Fibroblast of mammary gland (primary cell): ENCODE measurements around the gene BRSK2.

Experiments
- DNase-seq: peaks from one replicate; pipeline ENCODE4 v3.0.0-alpha.2; 2010; ENCODE audit warnings: low read depth
- H3K4me3 ChIP-seq: 2 replicates; pipeline ENCODE4 v1.5.1; 2011; ENCODE audit warnings: low read depth, mild to moderate bottlenecking, low read length, moderate library complexity; ENCODE audit not compliant: control insufficient read depth
- CTCF ChIP-seq: conservative IDR thresholded peaks from 2 replicates; pipeline ENCODE4 v1.5.1; 2011; ENCODE audit warnings: low read depth, low read length, inconsistent platforms; ENCODE audit not compliant: control insufficient read depth, insufficient read depth

BRSK2 gene

GRCh38 chr11:1350086-1350725 is 39.5 kb upstream of the BRSK2 start:
- no peak for TF ChIP-seq CTCF
- no peak for DNase-seq

GRCh38 chr11:1351278-1351937 is 38.3 kb upstream of the BRSK2 start:
- no peak for DNase-seq
- no peak overlapping the region for H3K4me3 ChIP-seq
- no peak for TF ChIP-seq CTCF

More at GRCh38 chr11:1350086-1350725, 39.5 kb upstream of the BRSK2 start:
- no peak overlapping the region for H3K4me3 ChIP-seq

- DNase-seq, result no peak
- no peak overlapping the region for H3K4me3 ChIP-seq
- no peak for TF ChIP-seq CTCF
These were observed 36.9 kb upstream of the BRSK2 start for GRCh38 chr11:1352696-1353382.

- no peak overlapping the region for H3K4me3 ChIP-seq
- no peak for DNase-seq
- TF ChIP-seq CTCF, result no peak
These were observed 36.2 kb upstream of the BRSK2 start for GRCh38 chr11:1353383-1354124.

GRCh38 chr11:1354125-1354938 is 35.4 kb upstream of the BRSK2 start:
- H3K4me3 ChIP-seq, result no peak overlapping the region
- no peak for DNase-seq
- TF ChIP-seq CTCF, result no peak

GRCh38 chr11:1356007-1356435 is 33.7 kb upstream of the BRSK2 start:
- no peak for DNase-seq
- no peak overlapping the region for H3K4me3 ChIP-seq
- no peak for TF ChIP-seq CTCF
